NB4 (cell line): Measurements from ENCODE around the gene SH3PXD2B.

Experiments
- CTCF ChIP-seq: IDR thresholded peaks from one replicate; pipeline ENCODE4 v1.5.1; 2012; ENCODE audit warnings: low read depth, low read length
- MYC ChIP-seq: IDR thresholded peaks from 2 replicates; pipeline ENCODE4 v1.6.1; 2011; ENCODE audit warnings: low read depth, low read length
- POLR2A ChIP-seq: IDR thresholded peaks from 2 replicates; pipeline ENCODE4 v1.6.1; 2011; ENCODE audit warnings: mild to moderate bottlenecking; ENCODE audit not compliant: insufficient read length; ENCODE audit errors: extremely low read depth
- TF ChIP-seq, protein P1 (sequence below): IDR thresholded peaks from 2 replicates; pipeline ENCODE4 v1.6.1; 2011; ENCODE audit warnings: low read depth, low read length

- TF ChIP-seq CTCF (no peak), POLR2A (no peak), MYC (no peak)
- TF ChIP-seq, protein P1, sequence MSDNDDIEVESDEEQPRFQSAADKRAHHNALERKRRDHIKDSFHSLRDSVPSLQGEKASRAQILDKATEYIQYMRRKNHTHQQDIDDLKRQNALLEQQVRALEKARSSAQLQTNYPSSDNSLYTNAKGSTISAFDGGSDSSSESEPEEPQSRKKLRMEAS, result no peak
Measured at GRCh38 chr5:172501708-172502320, 47.5 kb upstream of the SH3PXD2B start.
